NCI-H1048 (cell line): ENCODE measurements around the gene POTEE.
"Not testable (repeated sequence)": the region's sequence is repeated elsewhere in the genome, so short reads cannot be mapped to it uniquely, and the experiment has no call there.

Experiments used
- DNase-seq: peaks from one replicate; lab custom pipeline; 2025; lab: John Stamatoyannopoulos, UW

Gene POTEE

GRCh38 chr2:131209030-131209772, at the start of gene POTEE:
Gene POTEE, plus strand, starts transcription at chr2:131209536. Its CDS starts 8,867 bp downstream, at chr2:131218403.
- not testable (repeated sequence) for DNase-seq

- DNase-seq, result not testable (repeated sequence)
These were observed 43.8 kb upstream of the POTEE start for GRCh38 chr2:131165562-131165961.

DNA sequence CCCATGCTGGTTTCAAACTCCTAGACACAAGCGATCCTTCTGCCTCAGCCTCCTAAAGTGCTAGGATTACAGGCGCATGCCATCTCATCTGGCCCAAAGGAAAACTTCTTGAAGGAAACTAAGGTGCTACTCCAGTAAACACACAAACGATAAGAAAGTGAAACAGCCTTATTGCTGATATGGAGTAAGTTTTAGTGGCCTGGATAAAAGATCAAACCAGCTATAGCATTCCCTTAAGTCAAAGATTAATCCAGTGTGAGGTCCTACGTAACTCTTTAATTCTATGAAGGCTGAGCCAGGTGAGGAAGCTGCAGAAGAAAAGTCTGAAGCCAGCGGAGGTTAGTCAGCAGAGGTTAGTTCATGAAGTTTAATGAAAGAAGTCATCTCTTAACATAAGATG, 40.8 kb upstream of the POTEE start:
- no peak for DNase-seq

DNA sequence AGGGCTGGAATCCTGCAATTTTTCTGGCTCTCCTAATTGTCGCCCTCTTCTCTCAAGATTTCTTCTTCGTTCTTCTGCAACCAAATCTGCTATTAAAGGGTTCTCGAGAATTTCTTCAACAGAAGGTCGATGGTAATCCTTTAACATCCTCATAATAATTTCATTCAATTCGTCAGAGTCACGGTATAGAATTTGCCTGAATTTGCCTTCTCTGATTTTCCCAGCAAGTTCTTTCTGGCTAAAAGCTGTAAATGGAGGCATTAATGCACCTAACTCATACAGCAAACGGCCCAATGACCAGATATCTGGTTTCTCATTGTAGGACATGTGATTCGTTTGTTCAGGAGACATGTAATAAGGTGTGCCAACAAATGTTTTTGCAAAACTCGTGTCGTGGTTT, 31.3 kb upstream of the POTEE start:
- not testable (repeated sequence) for DNase-seq

GRCh38 chr2:131178721-131179418, 30.5 kb upstream of the POTEE start:
- not testable (repeated sequence) for DNase-seq

GRCh38 chr2:131181451-131181850, 27.9 kb upstream of the POTEE start:
- not testable (repeated sequence) for DNase-seq

GRCh38 chr2:131193421-131193820, 15.9 kb upstream of the POTEE start:
- not testable (repeated sequence) for DNase-seq

- not testable (repeated sequence) for DNase-seq
These were observed 13.2 kb upstream of the POTEE start for GRCh38 chr2:131196186-131196585.

DNA sequence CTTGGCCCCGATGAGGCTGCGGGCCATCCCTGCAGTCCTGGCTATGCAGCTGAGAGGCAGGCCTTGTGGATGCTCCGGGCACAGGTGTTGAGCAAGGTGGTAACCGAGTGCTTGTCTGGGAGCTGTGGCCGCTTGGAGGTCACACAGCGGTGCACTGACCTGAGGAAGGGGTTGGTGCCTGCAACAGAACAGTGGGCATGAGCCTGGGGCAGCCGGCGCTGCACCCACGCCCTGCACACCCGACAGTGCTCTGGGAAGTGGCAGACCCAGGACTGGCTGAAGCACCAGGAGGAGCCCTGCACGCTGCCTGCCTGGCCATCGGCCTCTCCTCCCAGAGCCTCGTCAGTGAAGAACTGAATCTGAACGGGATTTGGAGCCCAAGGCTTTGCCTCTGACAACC, 8.2 kb upstream of the POTEE start:
- DNase-seq, result no peak

DNA sequence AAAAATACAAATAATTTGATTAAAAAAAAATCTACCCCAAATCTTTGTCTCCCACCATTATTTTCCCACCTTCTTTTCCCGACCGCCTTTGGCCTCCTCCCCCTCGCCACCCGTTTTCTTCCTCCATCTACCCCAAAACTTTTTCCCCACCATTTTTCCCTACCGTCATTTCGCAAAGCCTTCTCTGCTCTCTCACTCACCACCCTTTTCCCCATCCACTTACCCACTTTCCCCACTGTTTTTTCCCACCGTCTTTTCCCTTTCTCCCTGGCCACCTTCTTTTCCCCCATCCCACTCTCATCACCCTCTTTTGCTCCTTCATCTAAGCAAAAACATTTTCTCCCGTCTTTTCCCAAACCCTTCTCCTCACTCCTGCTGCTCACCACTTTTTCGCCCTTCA, 1.5 kb upstream of the POTEE start:
- DNase-seq, result not testable (repeated sequence)

GRCh38 chr2:131209773-131210104, 403 bp downstream of the POTEE start:
- not testable (repeated sequence) for DNase-seq

GRCh38 chr2:131210434-131211211, 1.3 kb downstream of the POTEE start:
- DNase-seq, result not testable (repeated sequence)

DNA sequence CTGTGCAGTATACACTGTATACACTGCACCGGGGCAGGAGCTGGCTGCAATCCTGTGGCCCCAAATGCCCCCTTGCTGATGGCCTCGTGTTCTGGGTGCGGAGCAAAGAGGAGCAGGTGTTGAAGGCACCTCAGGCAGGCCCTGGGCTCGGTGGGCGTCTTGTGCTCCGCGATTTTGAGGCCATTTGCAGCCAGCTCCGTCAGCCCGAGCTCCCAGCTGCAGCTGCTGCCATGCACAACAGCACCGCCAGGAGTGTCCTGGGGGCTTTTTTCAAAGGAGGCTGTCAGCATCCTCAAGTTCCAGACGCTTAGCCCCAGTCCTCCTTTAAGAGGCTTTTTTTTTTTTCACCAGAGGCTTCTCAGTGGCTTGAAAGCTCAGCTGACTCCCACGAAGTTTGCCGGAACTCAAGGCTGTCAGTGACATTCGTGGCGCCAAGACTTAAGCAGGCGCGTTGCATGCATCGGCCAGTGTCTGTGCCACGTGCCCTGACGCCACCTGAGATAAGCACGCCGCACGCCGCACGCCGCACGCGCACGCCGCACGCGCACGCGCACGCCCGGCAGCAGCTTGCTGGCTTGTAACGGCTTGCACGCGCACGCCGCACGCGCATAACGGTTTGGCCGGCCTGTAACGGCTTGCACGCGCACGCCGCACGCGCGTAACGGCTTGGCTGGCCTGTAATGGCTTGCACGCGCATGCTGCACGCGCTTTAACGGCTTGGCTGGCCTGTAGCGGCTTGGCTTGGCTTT, 8.1 kb downstream of the POTEE start:
- DNase-seq, result not testable (repeated sequence)

- DNase-seq, result not testable (repeated sequence)
These were observed 26.5 kb downstream of the POTEE start for GRCh38 chr2:131235543-131236449.
